Endodermal cell (in vitro differentiated cells): ENCODE measurements around the gene LGI2. TPM values are rescaled to one million over a fixed set of nuclear protein-coding genes. Genes with fewer than 3 reads are reported as not detected.

ENCODE experiments used
- DNase-seq: peaks from one replicate; pipeline ENCODE4 v3.0.0-alpha.2; 2017
- H3K27ac ChIP-seq: 2 replicates; pipeline ENCODE4 v1.5.1; 2013; ENCODE audit warnings: mild to moderate bottlenecking, low read depth, low read length, moderate library complexity
- H3K27me3 ChIP-seq: 2 replicates; pipeline ENCODE4 v1.6.1; 2013; ENCODE audit warnings: mild to moderate bottlenecking, low read length, moderate library complexity; ENCODE audit not compliant: insufficient read depth, control insufficient read depth, poor library complexity, severe bottlenecking
- H3K36me3 ChIP-seq: 2 replicates; pipeline ENCODE4 v1.7.0; 2013; ENCODE audit warnings: mild to moderate bottlenecking, low read length, moderate library complexity; ENCODE audit not compliant: control insufficient read depth, insufficient read depth
- H3K4me1 ChIP-seq: one replicate; pipeline ENCODE4 v1.7.0; 2013; ENCODE audit warnings: low read length; ENCODE audit not compliant: control insufficient read depth, insufficient read depth
- H3K4me3 ChIP-seq: 2 replicates; pipeline ENCODE4 v1.5.1; 2013; ENCODE audit warnings: mild to moderate bottlenecking, low read length, moderate library complexity
- H3K9ac ChIP-seq: 2 replicates; pipeline ENCODE4 v1.6.1; 2013; ENCODE audit warnings: mild to moderate bottlenecking, low read length, moderate library complexity; ENCODE audit not compliant: poor library complexity, severe bottlenecking; ENCODE audit errors: extremely low read depth
- H3K9me3 ChIP-seq: 2 replicates; pipeline ENCODE4 v1.6.1; 2013; ENCODE audit warnings: mild to moderate bottlenecking, low read length, moderate library complexity; ENCODE audit not compliant: control insufficient read depth
- H3K27ac Mint-ChIP-seq: 2 replicates; pipeline ENCODE4 v1.8.0; 2020; ENCODE audit warnings: mixed read lengths
- H3K27me3 Mint-ChIP-seq: 2 replicates; pipeline ENCODE4 v1.8.0; 2021; ENCODE audit warnings: mild to moderate bottlenecking, mixed read lengths; ENCODE audit not compliant: insufficient read depth
- H3K36me3 Mint-ChIP-seq: 2 replicates; pipeline ENCODE4 v1.8.0; 2020; ENCODE audit warnings: low read depth, mixed read lengths
- H3K4me1 Mint-ChIP-seq: 2 replicates; pipeline ENCODE4 v1.8.0; 2020; ENCODE audit warnings: mixed read lengths
- H3K4me3 Mint-ChIP-seq: 2 replicates; pipeline ENCODE4 v1.8.0; 2020; ENCODE audit warnings: mild to moderate bottlenecking, moderate library complexity, mixed read lengths
- H3K9me3 Mint-ChIP-seq: 2 replicates; pipeline ENCODE4 v1.8.0; 2020; ENCODE audit warnings: mild to moderate bottlenecking, mixed read lengths
- WGBS, 2 experiments: methylation state at CpG; one replicate each; pipeline versions ENCODE4 v1.1.5 to v1.1.7; 2013; ENCODE audit warnings: missing lambda C conversion rate in 2 of 2, mixed read lengths in 1 of 2; ENCODE audit not compliant: insufficient coverage in 1 of 2, insufficient read length in 1 of 2; 5-methylcytosine and 5-hydroxymethylcytosine counted together
- total RNA-seq, 2 donors: library from RNA; stranded (reverse); fragmentation: NEBNext Ultra II Directional in 1 of 2; extraction: Animal tissue kit (Norgen Biotek cat#: 25700) in 1 of 2; gene quantifications; 2 replicates in 1 of 2; 3 replicates in 1 of 2; pipeline ENCODE4 v1.2.1, GENCODE V29; 2021
- TF ChIP-seq, protein P1 (sequence below): fragments of 200-600 bp; sonication (generic); conservative IDR thresholded peaks from 2 replicates; pipeline ENCODE4 v1.5.0; 2021; ENCODE audit warnings: antibody characterized with exemption, mild to moderate bottlenecking

LGI2 gene
- total RNA-seq, 2 donors from 2014 or later, result 6.5 to 15.9 TPM

- Mint-ChIP-seq H3K36me3 (no peaks in the 10 kb centered on the region), H3K27ac (no peak overlapping the region), H3K27me3 (peaks cover 4% of the 10 kb centered on the region), H3K9me3 (no peaks in the 10 kb centered on the region), H3K4me3 (no peak overlapping the region), H3K4me1 (no peaks in the 10 kb centered on the region)
- Histone ChIP-seq H3K36me3 (no peaks in the 10 kb centered on the region), H3K9me3 (no peaks in the 10 kb centered on the region), H3K27me3 (no peaks in the 10 kb centered on the region), H3K4me1 (no peaks in the 10 kb centered on the region), H3K9ac (no peak overlapping the region), H3K4me3 (no peak overlapping the region), H3K27ac (no peak overlapping the region)
- DNase-seq, result no peak
- TF ChIP-seq, protein P1, sequence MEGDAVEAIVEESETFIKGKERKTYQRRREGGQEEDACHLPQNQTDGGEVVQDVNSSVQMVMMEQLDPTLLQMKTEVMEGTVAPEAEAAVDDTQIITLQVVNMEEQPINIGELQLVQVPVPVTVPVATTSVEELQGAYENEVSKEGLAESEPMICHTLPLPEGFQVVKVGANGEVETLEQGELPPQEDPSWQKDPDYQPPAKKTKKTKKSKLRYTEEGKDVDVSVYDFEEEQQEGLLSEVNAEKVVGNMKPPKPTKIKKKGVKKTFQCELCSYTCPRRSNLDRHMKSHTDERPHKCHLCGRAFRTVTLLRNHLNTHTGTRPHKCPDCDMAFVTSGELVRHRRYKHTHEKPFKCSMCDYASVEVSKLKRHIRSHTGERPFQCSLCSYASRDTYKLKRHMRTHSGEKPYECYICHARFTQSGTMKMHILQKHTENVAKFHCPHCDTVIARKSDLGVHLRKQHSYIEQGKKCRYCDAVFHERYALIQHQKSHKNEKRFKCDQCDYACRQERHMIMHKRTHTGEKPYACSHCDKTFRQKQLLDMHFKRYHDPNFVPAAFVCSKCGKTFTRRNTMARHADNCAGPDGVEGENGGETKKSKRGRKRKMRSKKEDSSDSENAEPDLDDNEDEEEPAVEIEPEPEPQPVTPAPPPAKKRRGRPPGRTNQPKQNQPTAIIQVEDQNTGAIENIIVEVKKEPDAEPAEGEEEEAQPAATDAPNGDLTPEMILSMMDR, result no peak
- 93 to 95% methylated on average over 2 of the region's 2 CpGs for WGBS, 2 experiments
Observed at GRCh38 chr4:24956763-24957162, 74.0 kb downstream of the LGI2 start.

DNA sequence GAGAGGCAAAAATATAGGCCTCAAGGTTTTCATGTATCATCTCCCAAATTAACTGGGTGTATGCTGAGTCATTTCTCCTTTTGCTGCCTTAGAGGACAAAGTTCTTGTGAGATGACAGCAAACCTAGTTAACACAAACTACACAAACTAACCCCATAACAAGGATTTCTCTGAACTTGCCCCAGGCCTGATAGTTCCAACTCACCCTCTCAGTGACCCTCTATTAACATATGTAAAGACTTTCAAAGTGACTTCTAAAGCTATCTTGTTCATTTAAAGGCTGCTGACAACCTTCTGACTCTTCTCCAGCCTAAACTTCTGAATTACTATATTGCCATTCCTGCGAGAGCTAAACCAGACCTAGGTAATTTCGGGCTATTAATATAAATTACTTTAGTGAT lies 74.7 kb downstream of the LGI2 start:
- 87 to 89% methylated on average over 2 of the region's 2 CpGs for WGBS, 2 experiments
- H3K9me3 Mint-ChIP-seq, result no peaks in the 10 kb centered on the region
- no peak overlapping the region for H3K4me3 Mint-ChIP-seq
- H3K27ac ChIP-seq, result no peak overlapping the region
- no peaks in the 10 kb centered on the region for H3K4me1 ChIP-seq
- TF ChIP-seq, protein P1, result no peak
- no peak overlapping the region for H3K9ac ChIP-seq
- peaks cover 4% of the 10 kb centered on the region for H3K27me3 Mint-ChIP-seq
- H3K27me3 ChIP-seq, result no peaks in the 10 kb centered on the region
- no peak overlapping the region for H3K27ac Mint-ChIP-seq
- H3K36me3 Mint-ChIP-seq, result no peaks in the 10 kb centered on the region
- no peaks in the 10 kb centered on the region for H3K4me1 Mint-ChIP-seq
- H3K36me3 ChIP-seq, result no peaks in the 10 kb centered on the region
- H3K4me3 ChIP-seq, result no peak overlapping the region
- no peak for DNase-seq
- H3K9me3 ChIP-seq, result no peaks in the 10 kb centered on the region

GRCh38 chr4:24952667-24953066 lies 78.1 kb downstream of the LGI2 start:
- 93 to 100% methylated on average over 2 to 4 of the region's 4 CpGs for WGBS, 2 experiments
- TF ChIP-seq, protein P1, result no peak
- Mint-ChIP-seq H3K27me3 (peaks cover 6% of the 10 kb centered on the region), H3K9me3 (peaks cover 6% of the 10 kb centered on the region), H3K27ac (no peak overlapping the region), H3K4me3 (no peak overlapping the region), H3K36me3 (no peaks in the 10 kb centered on the region), H3K4me1 (peaks cover 4% of the 10 kb centered on the region)
- no peaks in the 10 kb centered on the region for H3K27me3 ChIP-seq
- H3K9ac ChIP-seq, result no peak overlapping the region
- DNase-seq, result no peak
- H3K4me3 ChIP-seq, result no peak overlapping the region
- no peaks in the 10 kb centered on the region for H3K36me3 ChIP-seq
- peaks cover 10% of the 10 kb centered on the region for H3K9me3 ChIP-seq
- H3K4me1 ChIP-seq, result no peaks in the 10 kb centered on the region
- H3K27ac ChIP-seq, result no peak overlapping the region
